ENCODE data around the gene CHPF.
A peak's percentile ranks its signal among the peaks of the same experiment; 100 is the strongest.

Gene CHPF

DNA sequence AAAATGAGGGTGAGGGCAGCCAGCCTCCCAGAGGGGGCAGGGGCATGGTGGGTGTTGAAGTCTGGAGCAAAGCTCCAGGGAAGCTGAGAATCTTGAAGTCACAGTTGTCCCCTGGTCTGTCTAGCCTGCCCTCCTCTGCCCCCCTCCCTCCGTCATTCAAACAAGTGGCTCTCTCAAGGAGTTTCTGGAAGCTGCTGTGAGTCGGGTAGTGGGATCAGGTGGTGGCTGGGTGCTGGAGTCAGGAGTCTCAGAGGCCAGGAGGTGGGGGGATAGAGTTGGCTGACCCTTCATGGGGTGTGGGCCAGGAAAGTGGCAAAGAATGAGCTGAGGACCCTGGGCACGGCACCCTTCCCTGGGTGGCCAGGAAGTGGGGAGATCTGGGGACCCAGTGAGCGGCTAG lies 29.8 kb downstream of the CHPF start:
- no peak overlapping the region for H3K4me3 ChIP-seq (replicated peaks in 1 of 2; ENCODE audit: low read depth in 2 of 2, low read length in 2 of 2)
- DNase-seq (ENCODE audit: low read depth in 2 of 2), result no peak
- TF ChIP-seq, protein P1, sequence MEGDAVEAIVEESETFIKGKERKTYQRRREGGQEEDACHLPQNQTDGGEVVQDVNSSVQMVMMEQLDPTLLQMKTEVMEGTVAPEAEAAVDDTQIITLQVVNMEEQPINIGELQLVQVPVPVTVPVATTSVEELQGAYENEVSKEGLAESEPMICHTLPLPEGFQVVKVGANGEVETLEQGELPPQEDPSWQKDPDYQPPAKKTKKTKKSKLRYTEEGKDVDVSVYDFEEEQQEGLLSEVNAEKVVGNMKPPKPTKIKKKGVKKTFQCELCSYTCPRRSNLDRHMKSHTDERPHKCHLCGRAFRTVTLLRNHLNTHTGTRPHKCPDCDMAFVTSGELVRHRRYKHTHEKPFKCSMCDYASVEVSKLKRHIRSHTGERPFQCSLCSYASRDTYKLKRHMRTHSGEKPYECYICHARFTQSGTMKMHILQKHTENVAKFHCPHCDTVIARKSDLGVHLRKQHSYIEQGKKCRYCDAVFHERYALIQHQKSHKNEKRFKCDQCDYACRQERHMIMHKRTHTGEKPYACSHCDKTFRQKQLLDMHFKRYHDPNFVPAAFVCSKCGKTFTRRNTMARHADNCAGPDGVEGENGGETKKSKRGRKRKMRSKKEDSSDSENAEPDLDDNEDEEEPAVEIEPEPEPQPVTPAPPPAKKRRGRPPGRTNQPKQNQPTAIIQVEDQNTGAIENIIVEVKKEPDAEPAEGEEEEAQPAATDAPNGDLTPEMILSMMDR (IDR thresholded peaks at IDR 0.05; ENCODE audit: low read depth, low read length), result no peak

GRCh38 chr2:219512524-219513216 lies 30.9 kb downstream of the CHPF start:
- TF ChIP-seq, protein P1 (IDR thresholded peaks at IDR 0.05; ENCODE audit: low read depth, low read length), result no peak
- DNase-seq (ENCODE audit: low read depth in 2 of 2), result no peak

GRCh38 chr2:219511547-219512325 lies 31.9 kb downstream of the CHPF start:
- TF ChIP-seq, protein P1 (IDR thresholded peaks at IDR 0.05; ENCODE audit: low read depth, low read length), result no peak
- DNase-seq (ENCODE audit: low read depth in 2 of 2), result no peak
- no peak overlapping the region for H3K4me3 ChIP-seq (replicated peaks in 1 of 2; ENCODE audit: low read depth in 2 of 2, low read length in 2 of 2)

More at GRCh38 chr2:219512524-219513216, 30.9 kb downstream of the CHPF start:
- H3K4me3 ChIP-seq (replicated peaks in 1 of 2; ENCODE audit: low read depth in 2 of 2, low read length in 2 of 2), result no peak overlapping the region

DNA sequence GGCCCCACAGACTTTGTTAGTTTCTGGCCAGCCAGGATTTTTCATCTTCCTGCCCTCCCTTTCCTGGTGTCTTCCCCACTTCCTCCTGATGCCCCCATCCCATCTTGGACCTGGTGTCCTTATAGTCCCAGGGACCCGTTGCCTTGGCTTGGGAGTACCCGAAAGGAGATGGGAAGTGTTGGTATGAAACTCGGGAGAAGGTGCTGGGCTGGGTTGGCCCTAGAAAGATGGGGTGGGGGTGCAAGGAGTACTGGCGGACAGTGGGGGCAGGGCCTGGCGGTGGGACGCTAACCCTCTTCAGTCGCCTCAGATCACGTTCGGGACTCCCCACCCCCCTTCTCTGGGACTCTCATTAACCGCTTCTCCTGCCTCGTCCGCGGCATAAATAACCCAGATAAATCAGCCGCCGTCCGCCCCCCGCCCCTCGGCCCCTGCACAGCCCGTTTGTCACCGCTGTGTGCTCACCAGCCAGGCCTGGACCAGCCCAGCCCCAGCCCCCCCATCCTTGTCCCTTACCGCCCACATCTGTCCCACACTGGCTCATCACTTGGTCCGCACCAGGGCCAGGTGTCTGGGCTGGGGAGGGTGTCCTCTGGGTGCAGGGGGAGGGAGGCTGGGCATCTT lies 33.0 kb downstream of the CHPF start:
- TF ChIP-seq, protein P1 (IDR thresholded peaks at IDR 0.05; ENCODE audit: low read depth, low read length), result no peak
- no peak for DNase-seq (ENCODE audit: low read depth in 2 of 2)
- peak overlapping the region in 1 of 2 donors; percentile 23 for H3K4me3 ChIP-seq (replicated peaks in 1 of 2; ENCODE audit: low read depth in 2 of 2, low read length in 2 of 2)

- peak; percentile 44 to 65 for DNase-seq (ENCODE audit: low read depth in 2 of 2)
- TF ChIP-seq, protein P1 (IDR thresholded peaks at IDR 0.05; ENCODE audit: low read depth, low read length), result peak; percentile 82
- H3K4me3 ChIP-seq (replicated peaks in 1 of 2; ENCODE audit: low read depth in 2 of 2, low read length in 2 of 2), result peak overlapping the region in 1 of 2 donors; percentile 23
These were observed 33.7 kb downstream of the CHPF start for GRCh38 chr2:219509780-219510511.

GRCh38 chr2:219508971-219509779 lies 34.4 kb downstream of the CHPF start:
- TF ChIP-seq, protein P1 (IDR thresholded peaks at IDR 0.05; ENCODE audit: low read depth, low read length), result no peak
- DNase-seq (ENCODE audit: low read depth in 2 of 2), result no peak
- H3K4me3 ChIP-seq (replicated peaks in 1 of 2; ENCODE audit: low read depth in 2 of 2, low read length in 2 of 2), result no peak overlapping the region
